ENCODE measurements around the gene ZSCAN12.
"Not testable (repeated sequence)": the region's sequence is repeated elsewhere in the genome, so short reads cannot be mapped to it uniquely, and the experiment has no call there.

Gene ZSCAN12

DNA sequence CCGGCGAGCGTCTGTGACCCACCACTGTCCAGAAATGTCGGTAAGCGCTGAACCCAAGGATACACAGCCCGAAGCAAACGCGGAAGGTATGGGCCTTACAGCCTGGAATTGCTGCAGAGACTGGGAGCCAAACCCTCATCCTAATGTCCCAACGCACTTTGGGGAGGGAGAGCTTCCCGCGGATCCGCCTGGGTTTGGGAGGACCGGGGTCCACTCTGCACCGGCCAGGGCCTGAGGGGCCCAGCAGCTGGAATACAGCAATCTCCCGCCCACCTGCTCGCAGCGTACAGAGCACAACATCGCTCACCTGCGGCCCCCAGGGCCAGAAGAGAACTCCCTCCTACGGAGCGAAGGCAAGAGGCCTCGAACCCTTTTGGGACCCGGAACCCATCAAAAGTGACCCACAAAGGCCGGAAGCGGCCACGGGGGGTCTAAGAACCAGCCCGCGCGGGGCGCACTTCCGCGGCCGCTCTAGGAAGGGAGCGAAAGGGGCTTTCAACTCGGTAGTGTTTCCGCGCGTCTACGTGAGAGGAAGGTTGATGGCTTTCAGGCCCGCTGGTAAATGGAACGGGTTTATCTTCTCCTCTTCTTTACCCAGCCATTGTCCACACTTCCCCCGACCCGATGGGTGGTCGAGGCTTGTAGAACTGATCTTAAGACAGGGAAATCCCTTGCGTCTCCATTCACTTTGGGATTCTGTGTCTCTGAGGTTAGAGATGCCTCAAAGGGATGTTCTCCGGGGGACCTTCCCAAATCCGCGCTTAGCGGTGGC, at the start of gene ZSCAN12:
Gene ZSCAN12, minus strand, starts transcription at position 398 of the 772 bp plus-strand sequence. CDS start 1,342 bp downstream, outside the sequence.
- peak; percentile 74 to 82 (median 76) for DNase-seq (ENCODE audit: low read depth in 3 of 3)

DNA sequence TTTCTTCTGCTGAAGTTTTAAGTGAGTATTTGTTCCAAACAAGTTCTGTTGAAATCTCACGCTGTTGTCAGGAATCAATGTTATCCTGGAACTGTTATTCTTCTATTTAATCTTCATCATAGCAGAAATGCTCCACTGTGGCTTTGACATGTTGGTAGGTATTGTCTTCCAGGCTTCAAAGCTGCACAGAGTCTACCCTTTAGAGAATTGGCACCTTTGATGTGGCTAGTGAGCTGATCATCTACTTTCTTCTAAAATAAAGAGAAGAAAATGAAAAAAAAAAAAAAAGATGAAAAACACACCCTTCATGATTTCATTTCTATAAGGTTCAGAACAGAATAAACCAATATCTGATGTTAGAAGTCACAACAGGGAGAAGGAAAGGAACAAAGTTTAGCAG, 49.5 kb upstream of the ZSCAN12 start:
- DNase-seq (ENCODE audit: low read depth in 3 of 3): no peak

DNA sequence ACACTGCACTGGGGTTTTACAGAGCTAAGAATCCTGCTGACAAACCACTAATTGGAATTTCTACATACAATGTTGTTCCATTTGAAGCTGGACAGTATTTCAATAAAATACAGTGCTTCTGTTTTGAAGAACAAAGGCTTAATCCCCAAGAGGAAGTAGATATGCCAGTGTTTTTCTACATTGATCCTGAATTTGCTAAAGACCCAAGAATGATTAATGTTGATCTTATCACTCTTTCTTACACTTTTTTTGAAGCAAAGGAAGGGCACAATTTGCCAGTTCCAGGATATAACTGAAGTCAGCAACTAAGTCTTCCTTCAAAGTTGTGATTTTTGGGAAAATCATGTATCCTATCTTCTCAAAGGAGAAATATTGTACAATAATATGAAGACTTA, 48.0 kb upstream of the ZSCAN12 start:
- DNase-seq (ENCODE audit: low read depth in 3 of 3): not testable (repeated sequence)

DNA sequence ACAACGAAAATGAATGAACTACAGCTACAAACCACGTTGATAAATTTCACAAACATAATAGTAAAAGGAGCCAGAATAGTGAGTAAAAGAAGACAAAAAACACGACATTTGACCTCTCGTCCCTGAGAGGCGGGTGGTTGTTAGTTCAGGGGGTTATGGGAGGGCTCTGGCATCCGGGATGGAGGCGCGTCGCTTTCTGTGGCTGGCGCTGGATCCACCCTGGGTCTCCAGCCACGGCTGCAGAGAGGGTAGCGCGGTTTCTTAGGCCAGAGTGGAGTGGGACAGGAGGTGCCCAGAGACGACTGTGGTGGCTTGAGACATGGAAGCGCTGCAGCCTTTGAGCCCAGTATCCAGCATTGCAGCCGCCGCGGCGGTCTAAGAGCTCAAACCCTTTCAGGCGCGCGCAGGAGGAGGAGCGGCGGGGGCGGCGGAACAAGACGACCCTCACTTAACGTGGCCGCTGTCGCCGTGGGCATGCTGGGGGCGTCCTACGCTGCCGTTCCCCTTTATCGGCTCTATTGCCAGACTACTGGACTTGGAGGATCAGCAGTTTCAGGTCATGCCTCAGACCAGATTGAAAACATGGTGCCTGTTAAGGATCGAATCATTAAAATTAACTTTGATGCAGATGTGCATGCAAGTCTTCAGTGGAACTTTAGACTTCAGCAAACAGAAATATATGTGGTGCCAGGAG, 47.4 kb upstream of the ZSCAN12 start:
- DNase-seq (ENCODE audit: low read depth in 3 of 3): no peak

DNA sequence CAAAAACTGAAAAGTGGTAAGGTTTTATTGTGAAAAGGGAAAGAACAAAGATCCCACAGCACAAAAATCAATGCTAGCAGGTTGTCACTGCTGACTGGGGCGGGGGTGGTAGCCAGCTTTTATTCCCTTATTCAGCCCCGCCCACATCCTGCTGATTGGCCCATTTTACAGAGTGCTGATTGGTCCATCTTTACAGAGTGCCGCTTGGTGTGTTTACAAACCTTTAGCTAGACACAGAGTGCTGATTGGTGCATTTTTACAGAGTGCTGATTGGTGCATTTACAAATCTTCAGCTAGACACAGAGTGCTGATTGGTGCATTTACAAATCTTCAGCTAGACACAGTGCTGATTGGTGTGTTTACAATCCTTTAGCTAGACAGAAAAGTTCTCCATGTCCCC, 45.2 kb upstream of the ZSCAN12 start:
- not testable (repeated sequence) for DNase-seq (ENCODE audit: low read depth in 3 of 3)

DNA sequence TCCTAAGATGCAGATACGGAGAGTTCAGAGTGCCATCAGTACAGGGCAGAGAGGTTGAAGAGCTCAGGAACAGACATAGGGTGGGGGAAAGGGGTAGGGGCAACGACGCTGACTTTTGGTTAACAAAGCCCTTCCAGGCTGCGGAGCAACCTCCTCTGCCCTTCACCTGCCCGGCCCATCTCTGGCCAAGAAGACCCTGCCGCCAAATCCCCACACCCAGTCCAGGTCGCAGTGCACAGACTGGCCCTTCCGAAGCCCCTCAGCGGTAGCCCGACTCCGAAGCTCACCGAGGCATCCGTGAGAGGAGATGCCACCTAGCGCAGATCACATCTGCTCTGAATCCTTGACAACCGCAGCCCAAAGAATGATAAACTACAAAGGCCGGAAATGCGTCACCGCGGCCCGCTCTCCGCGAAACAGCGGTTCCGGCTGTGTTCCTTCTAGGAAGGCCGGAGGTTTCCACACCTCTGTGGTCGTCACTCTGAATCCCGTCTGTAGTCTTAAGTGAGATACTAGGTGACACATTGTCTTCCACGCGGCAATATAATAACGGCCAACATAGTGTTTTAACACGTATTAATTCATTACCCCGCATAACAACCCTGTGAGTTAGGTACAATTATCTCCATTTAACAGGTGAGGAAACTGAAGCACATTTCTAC, 43.7 kb upstream of the ZSCAN12 start, which contains the start of gene ZSCAN23:
Gene ZSCAN23, minus strand, starts transcription at position 380 of the 662 bp plus-strand sequence. CDS start 7,225 bp downstream, outside the sequence.
- peak; percentile 65 to 83 (median 75) for DNase-seq (ENCODE audit: low read depth in 3 of 3)

DNA sequence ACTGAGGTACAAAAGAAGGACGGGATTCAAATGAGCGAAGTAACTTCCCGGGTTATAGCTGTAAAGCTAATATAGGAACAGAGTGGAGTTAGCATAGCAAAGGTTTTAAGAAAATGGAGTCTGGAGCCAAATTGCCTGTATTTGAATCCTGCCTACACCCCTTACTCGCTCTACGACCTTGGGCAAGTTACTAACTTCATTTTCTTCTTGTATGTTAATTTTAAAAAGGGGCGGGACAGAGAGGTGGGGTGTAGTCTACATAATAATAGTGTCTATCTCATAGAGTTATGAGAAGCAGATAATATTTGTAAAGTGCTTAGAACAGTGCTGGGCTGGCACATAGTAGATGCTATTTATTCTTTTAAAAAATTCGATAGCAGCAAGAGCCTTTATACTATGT, 43.0 kb upstream of the ZSCAN12 start:
- DNase-seq (ENCODE audit: low read depth in 3 of 3): no peak

DNA sequence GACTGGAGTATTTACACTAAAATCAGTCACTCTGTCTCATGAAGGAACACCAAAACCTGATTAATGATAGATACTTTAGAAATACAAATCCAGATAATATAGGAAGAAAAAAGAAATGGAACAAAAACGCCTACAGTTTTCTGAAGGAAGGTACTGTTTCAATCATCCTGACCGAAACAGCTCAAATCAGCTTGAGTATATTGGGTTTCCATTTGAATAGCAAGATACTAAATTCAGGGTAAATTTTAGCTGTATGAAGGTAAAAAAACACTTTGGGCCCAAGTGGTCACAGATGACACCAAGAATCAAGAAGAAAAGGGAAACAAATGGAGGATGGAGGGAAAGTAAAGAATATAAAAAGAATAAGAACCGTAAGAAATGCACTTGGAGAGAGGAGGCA, 36.9 kb upstream of the ZSCAN12 start:
- DNase-seq (ENCODE audit: low read depth in 3 of 3): no peak

DNA sequence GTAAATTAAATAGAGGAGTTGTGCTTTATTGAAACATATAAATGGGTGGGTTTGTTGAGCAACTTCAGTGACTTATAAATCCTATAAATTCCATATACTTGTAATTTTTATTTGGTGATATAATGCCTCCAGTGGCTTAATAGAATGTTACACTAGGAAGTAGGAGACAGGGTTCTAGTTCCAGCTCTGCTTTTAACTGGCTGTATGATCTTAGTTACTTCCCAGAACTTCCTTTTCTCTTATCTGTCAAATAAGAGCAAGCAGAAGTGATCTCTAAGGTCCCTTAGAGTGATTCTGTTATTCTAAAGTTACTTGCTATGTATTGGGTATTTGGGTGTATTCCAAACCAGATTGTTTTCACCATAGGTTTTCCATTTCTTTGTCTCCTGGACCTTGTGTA, 33.6 kb upstream of the ZSCAN12 start:
- no peak for DNase-seq (ENCODE audit: low read depth in 3 of 3)

DNA sequence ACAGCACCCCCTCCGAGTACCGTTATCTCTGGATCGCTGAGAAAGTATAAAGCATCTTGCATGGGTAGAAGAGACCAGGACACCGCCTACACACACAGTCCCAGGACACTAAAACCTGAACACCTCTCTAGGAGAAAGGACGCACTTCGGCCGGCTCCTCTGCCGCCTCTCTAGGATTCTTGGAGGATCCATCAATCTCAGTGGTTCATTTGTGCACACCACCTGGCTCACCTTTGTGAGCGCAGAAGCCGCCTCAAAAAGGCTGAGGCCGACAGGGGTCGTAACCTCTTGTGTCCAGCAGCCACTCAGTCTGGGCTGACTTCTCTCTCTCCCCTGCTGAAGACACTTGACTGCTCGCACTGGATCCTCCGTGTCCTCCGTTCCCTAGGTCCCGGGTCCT, 30.2 kb upstream of the ZSCAN12 start:
- DNase-seq (ENCODE audit: low read depth in 3 of 3): no peak

DNA sequence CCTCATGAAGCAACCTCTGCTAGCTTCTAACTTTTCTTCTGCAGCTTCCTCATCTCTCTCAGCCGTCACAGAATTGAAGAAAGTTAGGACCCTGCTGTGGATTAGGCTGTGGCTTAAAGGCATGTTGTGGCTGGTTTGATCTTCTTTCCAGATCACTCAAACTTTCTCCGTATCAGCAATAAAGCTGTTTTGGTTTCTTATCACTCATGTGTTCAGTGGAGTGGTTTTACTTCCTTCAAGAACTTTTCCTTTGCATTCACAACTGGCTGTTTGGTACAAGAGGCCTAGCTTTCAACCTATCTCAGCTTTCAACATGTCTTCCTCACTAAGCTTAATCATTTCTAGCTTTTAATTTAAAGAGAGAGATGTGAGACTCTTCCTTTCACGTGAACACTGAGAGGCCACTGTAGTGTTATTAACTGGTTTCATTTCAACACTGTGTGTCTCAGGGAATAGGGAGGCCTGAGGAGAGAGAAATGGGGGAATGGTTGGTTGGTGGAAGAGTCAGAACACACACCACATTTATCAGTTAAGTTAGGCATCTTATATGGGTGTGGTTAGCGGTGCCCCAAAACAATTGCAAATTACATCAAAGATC, 26.5 kb upstream of the ZSCAN12 start:
- DNase-seq (ENCODE audit: low read depth in 3 of 3): no peak

DNA sequence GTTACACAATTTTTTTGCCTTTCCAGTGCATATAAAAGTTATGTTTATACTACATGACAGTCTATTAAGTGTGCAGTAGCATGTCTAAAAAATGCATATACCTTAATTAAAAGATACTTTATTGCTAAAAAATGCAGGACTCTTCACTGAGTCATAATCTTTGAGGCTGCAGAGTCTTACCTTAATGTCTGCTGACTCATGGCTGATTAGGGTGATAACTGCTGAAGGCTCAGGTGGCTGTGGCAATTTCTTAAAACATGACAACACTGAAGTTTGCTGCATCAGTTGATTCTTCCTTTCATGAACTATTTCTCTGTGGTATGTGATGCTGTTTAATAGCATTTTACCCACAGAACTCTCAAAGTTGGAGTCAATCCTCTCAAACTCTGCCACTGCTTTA, 24.6 kb upstream of the ZSCAN12 start:
- no peak for DNase-seq (ENCODE audit: low read depth in 3 of 3)

DNA sequence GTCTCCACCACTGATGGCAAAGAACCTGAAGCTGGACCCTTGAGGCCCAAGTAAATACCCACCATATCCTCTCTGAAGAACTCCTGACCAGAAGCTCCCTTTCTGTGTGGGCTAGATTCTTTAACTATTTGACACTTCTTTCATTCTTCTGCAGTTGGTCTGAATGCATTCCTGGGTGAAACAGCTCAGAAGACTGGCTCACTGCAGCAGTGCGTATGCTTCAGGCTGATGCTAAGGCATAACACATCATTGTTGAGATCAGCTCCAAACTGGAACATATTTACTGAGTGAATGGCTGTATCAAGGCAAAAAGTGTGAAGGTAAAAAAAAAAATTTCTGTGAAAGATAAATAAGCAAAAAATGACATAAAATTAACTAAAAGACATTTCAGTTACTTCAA, 24.0 kb upstream of the ZSCAN12 start:
- DNase-seq (ENCODE audit: low read depth in 3 of 3): no peak

DNA sequence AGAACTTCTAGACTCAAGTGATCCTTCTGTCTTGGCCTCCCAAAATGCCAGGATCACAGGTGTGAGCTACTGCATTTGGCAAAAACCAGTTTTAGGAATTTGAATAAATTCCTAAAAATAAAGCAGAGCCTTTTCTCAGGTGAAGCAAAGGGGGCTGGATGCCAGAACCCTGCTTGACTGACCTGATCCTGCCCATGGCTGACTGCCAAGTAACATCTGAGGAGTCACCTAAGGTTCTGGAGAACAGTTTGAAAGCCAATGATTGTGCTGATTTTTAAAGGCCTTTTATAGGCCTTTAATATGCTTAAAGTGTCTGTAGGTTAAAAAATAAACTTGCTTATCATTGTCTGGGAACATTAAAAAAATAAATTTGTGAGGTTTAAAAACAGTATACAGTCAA, 14.1 kb upstream of the ZSCAN12 start:
- no peak for DNase-seq (ENCODE audit: low read depth in 3 of 3)

DNA sequence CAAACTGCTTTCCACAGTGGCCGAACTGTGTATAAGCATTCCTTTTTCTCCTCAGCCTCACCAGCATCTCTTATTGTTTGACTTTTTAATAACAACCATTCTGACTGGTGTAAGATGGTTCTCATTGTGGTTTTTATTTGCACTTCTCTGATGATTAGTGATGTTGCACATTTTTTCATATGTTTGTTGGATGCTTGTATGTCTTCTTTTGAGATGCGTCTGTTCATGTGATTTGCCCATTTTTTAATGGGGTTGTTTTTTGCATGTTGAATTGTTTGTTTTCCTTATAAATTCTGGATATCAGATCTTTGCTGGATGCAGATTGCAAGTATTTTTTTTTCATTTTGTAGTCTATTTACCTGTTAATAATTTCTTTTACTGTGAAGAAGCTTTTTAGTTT, 11.2 kb upstream of the ZSCAN12 start:
- no peak for DNase-seq (ENCODE audit: low read depth in 3 of 3)

DNA sequence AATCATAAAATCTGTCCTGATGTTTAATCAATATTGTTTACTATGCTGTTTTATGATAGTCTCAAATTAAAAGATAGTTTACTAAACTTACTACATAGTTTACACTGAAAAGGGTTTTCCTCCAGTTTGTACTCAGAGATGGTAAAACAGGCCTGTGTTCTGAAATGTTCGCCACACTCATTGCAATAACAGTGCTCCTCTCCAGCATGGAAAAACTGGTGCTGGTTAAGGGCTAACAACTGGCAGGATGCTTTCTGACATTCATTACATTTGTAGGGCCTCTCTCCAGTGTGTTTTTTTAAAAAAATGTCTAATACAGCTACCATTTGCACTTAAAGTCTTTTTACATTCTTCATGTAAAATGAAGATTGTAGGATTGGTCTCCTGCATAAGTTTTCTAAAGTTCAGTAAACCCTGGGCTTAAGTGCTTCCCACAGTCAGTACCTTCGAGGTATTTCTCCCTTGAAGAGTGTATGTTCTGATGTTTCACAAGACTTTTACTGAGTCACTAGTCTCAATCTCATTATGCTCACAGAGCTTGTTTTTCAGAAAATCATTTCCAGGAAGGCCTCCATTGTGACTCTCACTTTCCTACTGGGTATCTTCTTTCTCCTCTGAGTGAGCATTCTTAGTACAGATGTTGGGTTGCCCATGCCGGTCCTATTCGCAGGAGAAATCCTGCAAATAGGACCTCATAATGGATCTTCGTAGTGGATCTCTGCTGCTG, 8.7 kb upstream of the ZSCAN12 start:
- no peak for DNase-seq (ENCODE audit: low read depth in 3 of 3)

DNA sequence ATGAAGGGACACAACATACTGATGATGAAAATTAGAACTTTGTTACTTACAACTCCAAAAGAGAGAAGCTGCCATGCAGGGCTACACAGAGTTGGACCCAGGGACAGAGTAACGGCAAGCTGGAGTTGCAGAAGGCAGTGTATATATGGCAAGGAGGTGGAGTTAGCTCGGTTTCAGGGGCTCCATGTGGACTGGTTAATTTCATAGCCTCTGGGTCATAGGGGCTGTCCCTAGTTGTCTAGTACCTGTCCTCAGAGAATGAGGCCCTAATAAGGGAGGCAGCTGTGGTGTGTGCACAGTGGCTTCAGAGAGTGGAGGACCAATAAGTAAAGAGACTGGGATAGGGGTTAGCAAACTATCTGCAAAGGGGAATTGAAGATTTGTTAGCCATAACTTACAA, 7.9 kb upstream of the ZSCAN12 start:
- DNase-seq (ENCODE audit: low read depth in 3 of 3): no peak

DNA sequence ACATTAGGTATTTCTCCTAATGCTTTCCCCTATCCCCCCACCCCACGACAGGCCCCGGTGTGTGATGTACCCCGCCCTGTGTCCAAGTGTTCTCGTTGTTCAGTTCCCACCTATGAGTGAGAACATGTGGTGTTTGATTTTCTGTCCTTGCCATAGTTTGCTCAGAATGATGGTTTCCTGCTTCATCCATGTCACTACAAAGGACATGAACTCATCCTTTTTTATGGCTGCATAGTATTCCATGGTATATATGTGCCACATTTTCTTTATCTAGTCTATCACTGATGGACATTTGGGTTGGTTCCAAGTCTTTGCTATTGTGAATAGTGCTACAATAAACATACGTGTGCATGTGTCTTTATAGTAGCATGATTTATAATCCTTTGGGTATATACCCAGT, 4.4 kb upstream of the ZSCAN12 start:
- DNase-seq (ENCODE audit: low read depth in 3 of 3): not testable (repeated sequence)

DNA sequence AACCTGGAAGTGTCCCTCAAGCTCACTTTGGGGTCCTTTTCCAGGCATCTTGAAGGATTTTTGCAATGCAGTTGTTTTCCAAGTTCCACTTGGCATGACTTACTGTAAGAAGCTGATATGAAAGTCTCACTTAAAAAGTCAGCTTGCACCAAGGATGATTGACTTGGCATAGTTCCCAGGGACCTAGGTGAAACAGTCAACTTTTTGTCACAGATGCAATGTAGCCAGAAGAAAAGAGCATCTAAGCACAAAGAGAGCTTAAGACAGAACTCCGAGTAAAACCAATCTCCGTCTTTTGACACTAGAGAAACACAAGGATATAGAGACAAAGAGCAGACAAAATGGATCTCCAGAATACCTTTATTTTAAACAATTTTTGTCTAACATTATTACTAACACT, 2.6 kb upstream of the ZSCAN12 start:
- DNase-seq (ENCODE audit: low read depth in 3 of 3): no peak

DNA sequence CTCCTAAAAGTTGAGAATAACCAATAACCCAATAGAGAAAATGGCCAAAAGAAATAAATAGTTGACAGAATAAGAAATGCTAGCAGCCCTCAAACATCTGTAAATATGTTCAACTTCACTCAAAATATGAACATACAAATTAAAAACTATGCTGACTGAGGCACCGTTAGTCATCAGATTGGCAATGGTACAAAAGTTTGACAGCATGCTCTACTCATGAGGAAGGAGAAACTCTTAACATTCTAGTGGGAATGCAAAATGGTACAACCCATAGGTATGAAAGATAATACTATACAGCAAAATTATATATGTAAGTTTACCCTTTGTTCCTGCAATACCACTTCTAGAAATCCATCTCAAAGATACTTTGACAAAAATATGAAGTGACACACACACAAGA, 1.6 kb upstream of the ZSCAN12 start:
- DNase-seq (ENCODE audit: low read depth in 3 of 3): no peak

DNA sequence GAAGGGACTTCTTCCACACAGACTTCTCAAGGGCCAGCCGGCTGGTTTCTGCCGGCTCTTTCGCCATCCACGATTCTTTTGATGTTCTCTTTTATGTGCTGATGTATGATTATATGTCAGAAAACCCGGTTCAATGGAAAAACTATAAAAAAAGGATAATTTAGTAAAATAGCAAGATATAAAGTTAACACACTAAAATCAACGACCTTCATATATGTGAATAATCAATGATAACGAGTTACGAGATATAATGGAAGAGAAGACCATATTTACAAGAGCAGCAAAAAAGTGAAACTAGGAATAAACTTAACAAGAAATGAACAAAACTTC, 540 bp upstream of the ZSCAN12 start:
- no peak for DNase-seq (ENCODE audit: low read depth in 3 of 3)

DNA sequence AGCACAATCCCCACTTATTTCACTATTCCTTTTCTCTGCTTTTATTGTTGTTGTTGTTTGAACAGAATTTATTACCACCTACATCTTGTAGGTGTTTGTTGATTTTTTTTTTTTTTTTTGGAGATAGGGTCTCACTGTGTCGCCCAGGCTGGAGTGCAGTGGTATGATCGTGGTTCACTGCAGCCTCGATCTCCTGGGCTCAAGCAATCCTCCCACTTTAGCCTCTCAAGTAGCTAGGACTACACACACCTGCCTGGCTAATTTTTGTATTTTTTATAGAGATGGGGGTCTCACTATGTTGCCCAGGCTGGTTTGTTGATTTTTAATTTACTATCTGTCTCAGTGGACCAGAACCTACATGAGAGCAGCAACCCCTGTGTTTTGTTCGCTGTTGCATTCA, 3.6 kb downstream of the ZSCAN12 start:
- no peak for DNase-seq (ENCODE audit: low read depth in 3 of 3)

Data from stimulated activated CD4-positive, alpha-beta T cell treated with anti-CD3 and anti-CD28 coated beads, TNF-alpha, amount 100 ng/mL, for 24 hours (primary cell).